ENCODE data around the gene MANSC1.

The MANSC1 gene

DNA sequence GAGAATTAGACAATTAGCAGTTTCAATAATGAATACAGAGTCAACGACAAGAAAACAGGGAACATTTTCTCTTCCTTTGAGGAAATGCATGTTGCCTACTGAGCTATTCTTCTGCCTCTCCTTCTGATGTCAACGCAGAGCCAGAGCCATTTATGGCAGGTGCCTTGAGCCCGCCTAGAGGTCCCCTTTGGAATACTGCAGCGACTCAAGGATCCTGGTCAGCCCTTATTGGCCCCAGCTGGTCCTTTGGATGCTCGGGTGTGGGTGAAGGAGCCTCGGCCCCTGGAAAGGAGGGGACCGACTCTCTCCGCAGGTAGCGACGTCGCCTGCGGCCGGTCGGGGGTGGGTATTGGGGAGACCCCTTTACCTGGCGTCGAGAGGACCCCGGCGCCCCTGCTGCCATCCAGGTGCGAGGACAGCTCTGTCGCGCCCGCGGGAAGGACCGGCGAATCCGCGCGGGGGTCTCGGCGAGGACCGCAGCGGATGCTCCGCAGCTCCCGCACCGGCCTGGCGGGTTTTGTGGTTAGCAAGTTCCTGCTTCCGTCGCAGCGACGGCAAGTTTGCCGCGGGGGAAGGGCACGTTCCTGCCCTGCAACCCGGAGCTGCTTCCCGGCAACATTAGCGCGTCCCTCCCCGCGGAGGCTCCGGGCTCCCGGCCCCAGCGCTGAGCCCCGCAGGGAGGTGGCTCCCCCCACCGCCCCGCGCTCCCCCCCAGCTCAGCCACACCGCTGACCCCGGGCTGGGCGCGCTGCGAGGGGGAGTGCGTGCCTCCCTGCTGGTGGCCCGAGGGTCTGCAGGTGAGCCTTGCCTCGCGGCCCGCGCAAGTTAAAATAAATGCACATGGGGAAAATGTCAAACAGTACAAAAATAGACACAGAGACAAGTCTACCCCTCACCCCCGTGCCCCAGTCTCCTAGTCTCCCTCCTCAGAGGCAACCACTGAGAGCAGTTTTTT is at the start of gene MANSC1:
TSS of gene MANSC1 (minus strand) at position 532 of the 955 bp plus-strand sequence. CDS start 6,928 bp downstream, outside the sequence.
- DNase-seq = peak; percentile 59

DNA sequence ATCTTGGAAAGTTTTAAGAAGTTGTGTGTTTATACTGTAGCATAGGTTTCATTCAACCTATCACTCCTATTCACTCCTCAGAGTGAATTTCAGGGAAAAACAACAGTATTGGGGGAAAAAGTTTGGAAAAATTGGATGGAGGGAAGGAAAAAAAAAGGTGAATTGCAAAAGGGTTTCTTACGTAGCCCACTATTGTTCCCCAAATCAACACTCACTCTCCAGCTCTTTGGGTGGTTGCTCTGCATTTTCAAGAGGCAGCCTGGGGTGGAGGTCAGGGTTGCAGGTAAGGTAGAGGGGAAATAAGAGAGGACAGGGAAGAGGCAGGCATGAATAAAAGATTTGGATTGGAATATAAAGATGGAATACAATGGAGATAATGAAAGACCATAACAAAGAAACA is 49.1 kb upstream of the MANSC1 start:
- no peak for DNase-seq

DNA sequence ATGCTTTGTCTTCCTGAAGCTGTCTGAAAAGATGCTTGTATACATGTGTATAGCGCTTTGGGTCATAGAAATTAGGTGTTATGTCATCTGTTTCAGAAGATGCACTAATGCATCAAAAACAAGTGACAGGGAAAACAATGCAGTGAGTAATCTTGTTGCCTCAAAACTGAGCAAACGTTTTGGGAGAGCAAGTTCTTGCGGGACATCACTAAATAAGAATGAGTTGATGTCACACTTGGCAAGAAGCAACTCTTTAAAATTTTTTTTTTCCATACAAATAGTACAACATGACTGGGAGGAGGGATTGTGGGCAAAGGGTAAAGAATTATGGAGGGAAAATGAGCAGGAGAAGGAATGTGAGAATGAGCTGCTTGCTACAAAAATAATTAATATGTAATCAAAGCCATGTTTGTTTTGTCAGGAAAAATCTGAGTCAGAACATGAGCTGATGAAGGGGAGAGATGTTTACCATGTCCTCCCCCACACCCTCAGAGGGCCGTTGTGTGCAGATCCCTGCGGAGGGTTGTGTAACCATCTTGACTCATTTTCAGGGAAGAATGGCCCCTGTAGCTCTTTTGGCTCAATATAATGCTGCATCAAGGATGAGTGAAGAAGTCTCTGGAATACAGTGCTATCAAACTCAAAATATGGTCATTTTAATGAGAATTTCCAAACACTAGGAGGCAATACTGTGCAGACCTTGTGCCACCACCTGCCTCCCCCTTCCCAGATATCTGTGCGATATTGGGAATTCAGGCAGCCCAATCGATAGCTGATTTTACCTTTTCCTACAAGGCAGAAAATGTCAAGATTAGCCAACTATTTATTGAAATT is 48.2 kb upstream of the MANSC1 start:
- no peak for DNase-seq

DNA sequence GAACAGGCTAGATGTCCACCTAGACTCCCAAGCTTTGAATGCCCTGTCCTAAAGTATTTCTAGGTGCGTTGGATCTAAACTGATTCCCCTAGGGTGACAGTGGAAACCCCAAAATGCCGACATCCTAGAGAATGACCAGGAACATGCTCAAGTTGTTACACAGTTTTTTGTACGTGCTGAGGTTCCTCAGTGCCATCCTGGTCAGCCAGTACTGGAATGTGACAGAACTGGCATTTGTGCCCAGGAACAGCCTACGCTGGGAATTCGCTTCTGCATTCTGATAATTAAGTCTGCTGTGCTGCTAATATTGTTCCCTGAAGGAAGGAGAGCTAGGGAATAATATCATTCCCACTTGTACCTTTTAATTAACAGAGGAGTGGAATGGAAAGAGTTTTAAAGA is 47.1 kb upstream of the MANSC1 start:
- no peak for DNase-seq

DNA sequence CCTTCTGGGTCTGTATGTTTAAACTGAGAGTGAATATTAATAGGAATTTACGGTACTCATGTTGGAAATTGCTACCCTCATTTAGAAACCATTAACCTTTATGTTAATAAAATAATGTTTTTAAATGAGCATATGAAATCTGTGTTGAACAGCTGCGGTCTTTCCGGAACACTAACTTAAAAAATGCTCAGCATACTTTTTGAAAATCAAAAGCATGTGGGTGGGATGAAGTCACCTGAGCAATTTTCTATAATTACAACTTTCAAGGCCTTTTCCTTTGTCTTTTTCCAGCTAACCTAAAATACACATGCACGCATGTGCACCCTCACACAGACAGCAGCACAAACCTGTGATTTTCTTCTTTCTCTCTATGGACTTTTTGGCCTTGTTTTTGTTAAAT is 46.7 kb upstream of the MANSC1 start:
- DNase-seq = no peak

DNA sequence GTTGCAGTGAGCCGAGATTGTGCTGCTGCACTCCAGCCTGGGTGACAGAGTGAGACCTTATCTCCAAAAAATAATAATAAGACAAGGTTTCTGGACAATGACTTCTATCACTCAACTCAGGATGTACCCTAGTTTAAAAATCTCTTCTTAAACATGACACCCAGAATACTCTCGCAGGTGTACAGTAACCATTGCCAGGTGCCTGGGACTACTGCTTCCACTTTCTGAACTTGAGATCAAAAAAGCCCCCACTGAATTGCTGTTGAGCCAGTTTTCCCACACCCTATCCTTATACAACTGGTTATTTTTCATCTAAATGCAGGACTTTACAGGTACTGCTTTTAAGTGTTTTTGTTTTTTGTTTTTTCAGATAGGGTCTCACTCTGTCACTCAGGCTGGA is 43.1 kb upstream of the MANSC1 start:
- no peak for DNase-seq

DNA sequence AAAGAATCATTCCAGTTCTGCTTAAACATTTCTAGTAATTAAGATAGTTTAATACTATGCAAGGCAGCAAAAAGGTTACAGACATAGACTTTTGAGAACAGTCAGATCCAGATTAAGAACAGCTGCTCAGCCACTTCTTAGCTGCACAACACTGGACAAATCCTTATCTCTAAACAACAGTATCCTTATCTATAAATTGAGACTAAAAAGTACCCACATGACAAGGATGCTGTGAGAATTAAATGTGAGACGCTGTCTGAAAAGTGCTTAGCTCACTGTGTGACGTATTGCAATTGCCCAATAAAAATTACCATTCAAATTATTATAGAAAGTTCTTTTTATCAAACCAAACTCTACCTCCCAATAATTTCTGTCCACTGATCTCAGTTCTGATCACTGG is 42.4 kb upstream of the MANSC1 start:
- DNase-seq = no peak

DNA sequence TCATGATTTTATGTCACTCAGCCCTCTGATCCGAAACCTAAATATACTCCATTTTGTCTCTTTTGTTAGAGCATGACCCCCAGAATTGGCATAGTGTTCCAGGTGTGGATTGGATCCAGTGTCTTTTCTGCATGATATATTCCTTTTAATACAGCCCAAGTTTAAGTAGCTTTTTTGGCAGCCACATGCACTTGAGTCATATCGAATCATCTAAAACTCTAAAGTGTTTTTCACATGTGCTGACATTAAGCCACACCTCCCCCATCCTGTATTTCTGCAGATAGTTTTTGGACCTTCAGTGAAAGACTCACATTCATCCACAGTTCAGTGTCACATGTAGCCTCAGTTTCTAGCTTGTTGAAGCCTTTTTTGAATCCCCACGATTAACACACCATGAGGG is 37.5 kb upstream of the MANSC1 start:
- DNase-seq = no peak

DNA sequence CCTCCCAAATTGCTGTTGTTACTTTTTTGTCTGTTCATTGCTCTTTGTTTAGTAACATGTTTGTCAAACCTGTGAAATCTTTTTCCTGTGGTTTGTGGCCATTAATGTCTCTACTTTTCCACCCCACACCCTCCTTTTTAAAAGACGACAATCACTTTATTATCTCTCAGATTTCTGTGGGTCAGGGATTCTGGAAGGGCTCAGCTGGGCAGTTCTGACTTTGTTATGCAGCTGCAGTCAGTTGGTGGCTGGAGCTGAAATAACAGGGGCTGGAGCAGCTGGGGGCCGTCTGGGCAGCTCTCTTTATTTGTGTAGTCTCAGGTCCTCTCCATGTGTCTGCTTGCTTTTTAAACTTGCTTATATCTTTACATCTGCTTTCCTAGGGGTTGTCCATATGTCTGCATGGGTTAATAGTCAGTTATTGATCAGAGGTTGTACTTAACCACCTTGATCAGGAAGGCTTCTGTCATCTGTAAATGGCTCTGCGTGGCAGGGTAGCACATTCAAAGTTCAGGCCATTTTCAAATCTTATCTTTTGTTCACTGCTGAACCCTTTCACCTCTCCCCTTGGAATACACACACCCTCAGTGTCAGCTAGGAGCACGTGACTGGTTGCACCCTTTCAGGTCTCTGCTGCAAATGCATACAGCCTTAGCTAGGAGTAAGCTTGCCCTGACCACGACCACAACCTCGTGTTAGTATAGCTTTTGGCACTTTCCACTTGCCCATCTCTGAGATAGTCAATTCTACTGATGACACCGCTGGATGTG is 34.7 kb upstream of the MANSC1 start:
- DNase-seq = peak; percentile 48

DNA sequence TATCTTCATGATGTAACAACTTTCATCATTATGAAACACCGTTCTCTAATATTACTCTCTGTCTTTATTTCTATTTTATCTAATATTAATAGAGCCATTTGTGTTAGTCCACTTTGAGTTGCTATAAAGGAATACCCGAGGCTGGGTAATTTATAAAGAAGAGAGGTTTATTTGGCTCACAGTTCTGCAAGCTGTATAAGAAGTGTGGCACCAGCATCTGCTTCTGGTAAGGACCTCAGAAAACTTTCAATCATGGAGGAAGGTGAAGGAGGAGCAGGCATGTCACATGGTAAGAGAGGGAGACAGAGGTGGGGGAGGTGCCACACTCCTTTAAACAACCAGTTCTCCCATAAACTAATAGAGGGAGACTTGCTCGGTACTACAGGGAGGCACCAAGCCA is 31.9 kb upstream of the MANSC1 start:
- no peak for DNase-seq

DNA sequence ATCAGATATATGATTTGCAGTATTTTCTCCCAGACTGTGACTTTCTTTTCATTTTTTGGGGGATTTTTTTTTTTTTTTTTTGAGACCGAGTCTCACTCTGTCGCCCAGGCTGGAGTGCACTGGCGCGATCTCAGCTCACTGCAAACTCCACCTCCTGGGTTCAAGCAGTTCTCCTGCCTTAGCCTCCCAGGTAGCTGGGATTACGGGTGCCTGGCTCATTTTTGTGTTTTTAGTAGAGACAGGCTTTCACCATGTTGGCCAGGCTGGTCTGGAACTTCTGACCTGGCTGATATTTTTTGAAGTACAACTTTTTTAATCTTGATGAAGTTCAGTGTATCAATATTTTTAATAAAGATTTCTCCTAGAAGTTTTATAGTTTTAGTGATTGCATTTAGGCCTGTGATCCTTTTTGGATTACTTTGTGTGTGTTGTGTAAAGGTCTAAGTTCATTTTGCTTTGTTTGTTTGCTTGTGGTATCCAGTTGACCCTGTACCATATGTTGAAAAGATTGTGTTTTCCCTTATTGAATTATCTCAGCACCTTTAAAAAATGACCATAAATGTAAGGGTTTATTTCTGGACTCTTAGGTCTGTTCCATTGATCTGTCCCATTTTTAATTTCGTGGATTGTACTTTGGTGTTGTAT is 31.0 kb upstream of the MANSC1 start:
- no peak for DNase-seq

DNA sequence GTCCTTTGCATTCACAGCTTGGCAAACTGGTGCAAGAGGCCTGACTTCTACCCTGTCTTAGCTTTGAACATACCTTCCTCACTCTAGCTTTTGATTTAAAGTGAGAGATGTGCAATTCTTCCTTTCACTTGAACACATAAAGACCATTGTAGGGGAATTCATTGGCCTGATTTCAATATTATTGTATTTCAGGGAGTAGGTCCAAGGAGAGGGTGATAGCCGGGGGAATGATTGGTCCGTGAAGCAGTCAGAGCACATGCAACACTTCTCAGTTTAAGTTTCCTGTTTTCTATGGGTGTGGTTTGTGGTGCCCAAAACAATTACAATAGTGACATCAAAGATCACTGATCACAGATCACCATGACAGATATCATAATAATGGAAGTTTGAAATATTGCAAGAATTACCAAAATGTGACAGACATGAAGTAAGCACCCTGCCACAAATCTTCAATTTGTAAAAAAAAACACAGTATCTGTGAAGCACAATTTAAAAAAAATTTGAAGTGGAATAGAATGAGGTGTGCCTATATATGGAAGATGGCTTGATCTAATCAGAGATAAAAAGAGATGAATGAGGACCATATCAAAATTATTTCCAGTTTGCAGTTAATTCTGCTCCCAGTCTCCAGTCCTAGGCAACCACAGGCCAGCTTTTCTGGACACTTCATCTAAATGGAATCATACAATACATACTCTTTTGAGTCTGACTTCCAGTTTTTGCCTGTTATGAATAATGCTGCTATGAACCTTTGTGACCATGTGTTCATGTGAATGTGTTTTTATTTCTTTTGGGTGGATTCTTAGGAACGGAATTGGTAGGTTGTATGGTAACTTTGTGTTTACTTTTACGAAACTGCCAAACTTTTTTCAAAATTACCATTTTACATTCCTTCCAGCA is 30.0 kb upstream of the MANSC1 start:
- DNase-seq = peak; percentile 29

DNA sequence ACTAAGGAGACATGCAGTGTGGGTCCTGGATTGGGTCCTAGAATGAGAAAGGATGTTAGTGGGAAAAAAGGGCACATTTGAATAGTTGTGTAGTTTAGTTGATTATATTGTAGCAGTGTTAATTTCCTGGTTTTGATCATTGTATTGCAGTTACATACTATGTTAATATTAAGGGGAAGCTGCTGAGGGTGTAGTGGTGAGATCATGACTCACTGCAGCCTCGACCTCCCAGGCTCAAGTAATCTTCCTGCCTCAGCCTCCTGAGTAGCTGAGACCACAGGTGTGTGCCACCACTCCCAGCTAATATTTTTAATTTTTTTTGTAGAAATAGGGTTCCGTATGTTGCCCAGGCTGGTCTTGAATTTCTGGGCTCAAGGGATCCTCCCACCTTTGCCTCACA is 28.6 kb upstream of the MANSC1 start:
- DNase-seq = no peak

DNA sequence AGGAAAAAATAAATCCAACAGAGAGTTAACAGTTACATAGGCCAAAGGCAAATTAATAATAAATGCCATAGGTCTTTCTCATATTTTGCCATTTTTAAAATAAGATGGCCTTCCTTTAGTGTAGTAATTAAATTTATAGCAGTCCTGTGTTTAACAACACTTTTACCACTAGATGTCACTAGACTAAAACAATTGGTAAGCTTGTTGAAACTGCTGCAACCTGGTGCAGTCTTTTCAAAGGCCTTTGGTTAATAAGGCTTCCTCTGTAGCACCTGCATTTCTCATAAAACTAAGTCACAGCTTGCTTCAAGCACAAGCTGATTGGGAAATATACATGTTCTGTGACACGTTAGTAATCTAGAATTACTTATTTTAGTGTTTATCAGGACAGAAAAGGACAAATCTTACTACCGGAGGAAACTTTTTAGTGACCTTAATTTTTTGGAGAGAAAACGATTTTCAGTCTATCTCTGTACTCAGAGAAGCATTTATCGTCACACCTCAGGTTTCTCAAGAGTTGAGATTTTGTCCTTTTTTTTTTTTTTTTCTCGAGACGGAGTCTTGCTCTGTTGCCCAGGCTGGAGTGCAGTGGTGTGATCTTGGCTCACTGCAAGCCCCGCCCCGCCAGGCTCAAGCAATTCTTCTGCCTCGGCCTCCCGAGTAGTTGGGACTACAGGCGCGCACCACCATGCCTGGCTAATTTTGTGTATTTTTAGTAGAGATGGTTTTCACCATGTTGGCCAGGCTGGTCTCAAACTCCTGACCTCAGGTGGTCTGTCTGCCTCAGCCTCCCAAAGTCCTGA is 26.8 kb upstream of the MANSC1 start:
- no peak for DNase-seq

DNA sequence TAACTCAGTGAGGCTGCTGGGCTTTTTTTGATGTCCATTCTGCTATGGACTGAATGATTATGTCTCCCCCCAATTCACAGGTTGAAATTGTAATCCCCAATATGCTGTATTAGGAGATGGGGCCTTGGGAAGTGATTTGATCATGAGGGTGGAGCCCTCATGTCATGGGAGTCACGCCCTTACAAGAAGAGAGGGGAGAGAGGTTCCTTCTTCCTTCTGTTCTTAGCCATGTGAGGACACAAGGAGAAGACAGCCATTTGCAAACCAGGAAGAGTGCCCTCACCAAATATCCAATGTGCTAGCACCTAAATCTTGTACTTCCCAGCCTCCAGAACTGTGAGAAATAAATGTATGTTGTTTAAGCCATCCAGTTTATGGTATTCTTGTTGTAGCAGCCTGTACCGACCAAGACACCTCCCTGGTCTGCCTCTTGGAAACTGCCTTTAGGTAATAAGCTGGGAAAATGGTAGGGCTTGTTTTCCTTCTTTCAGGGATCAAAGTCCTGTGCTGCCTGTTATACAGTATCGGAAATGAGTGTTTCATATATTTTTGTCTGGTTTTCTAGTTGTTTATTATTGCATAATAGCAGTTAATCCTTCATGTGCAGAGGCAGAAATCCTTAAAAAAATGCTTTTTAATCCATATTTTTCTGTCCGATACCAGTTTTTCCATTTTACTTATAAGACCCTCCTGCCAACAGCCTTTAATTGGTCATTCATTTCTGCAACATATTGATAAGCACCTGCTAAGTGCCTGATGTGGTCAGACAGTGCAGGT is 23.1 kb upstream of the MANSC1 start:
- no peak for DNase-seq

DNA sequence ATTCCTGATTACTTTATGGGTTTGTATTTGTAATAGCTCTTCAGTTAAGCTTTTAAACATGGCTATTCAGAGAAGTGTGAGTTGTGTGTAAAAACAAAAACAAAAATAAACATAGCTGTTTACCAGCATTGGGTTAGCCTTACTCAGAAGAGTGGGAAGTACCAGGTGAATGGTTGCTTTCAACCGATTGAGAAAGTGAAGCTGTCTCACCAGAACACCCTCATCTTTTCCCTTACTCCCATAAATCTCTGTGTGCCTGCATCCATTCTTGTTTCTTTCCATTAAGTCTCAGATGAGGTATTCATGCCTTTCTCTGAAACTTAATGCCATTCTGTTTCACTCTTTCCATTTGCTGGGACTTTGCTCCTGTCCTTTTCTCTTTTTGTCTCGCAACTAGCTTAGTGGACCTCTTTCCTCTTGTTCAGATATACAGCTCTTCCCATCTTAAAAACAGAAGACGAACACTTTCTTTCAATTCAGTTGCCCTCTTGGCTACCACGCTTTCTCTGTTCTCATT is 17.5 kb upstream of the MANSC1 start:
- no peak for DNase-seq

DNA sequence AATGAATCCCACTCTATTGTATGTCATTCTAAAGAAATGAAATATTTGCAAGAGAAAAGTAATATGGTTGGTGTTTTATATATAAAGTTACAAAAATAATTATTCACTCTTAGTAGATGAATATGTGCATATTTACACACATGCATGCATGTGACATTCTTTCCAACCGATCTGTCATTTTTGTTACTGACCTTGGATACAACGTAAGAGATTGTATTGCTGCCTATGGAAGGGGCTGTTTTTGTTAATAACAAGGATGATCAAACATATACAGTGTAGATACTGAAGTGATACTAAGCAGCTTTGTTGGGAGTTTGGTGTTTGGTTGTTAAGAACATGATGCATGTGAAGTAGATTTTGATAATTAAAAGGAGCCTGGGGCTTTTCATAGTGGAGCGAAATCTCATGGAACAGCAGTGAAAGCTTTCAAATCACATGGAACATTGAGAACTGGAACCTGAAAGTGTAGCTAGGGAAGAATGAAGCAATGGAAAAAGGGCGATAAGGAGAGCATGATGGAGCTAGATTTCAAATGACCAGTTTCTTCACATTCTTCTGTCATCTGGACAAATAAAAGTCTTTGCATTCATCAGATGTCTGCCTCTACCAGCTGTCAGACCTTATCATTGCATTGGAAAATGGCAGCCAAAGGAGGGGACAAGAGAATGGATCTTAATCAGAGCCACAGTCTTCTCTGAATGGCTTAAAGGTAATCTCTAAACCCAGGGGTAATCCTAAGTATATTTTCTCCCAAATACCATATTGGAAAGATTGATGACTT is 16.8 kb upstream of the MANSC1 start:
- DNase-seq = no peak

DNA sequence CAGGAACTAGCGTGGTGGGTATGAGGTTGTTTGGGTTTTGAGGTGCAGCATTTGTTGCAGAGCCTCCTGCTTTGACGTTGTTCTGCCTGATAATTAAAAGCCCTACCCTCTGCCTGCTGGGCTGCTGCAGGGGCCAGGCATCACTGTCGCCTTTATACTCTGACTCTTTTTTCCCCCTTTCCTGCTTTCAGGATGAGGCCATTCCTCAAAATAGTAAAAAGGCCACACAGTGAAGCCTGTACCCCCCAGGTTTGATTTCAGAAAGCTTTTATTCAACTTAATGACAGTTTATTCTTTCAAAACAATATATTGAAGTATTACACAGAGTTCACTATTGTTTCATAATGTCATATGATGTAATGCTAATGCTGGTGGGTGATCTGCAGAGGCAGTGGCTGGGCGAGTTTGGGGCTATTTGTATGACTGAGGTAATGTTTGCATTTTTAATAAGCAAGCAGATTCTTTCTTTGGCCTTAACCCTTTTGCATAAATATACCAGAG is 15.9 kb upstream of the MANSC1 start:
- DNase-seq = no peak

DNA sequence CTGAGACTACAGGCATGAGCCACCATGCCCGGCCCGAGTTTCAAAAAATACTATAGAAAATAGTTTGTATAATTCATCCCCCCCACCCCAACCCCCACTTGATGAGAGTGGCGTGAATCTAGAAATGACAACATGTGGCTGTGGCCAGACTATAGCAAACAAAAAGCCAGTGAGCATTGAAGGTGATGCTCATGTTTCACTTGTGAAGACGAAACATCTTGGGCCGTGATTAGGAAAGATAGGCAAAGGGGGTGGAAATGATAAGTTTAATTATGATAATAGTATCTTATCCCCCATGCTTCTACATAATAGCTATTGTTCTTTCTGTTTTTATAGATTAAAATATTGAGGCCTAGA is 15.4 kb upstream of the MANSC1 start:
- DNase-seq = no peak

All from activated T-cell treated with anti-CD3 and anti-CD28 coated beads, Interleukin-2, amount 50 U/mL, for 1 hour (primary cell).